HG02973 (cell line): ENCODE measurements around the gene PROS1.
"Not testable (repeated sequence)": the region's sequence is repeated elsewhere in the genome, so short reads cannot be mapped to it uniquely, and the experiment has no call there.

Source experiments
- ATAC-seq: cut with Tn5 transposase; IDR thresholded peaks from one replicate; pipeline ENCODE4 v1.9.1; 2021; ENCODE audit warnings: moderate library complexity; ENCODE audit not compliant: unreplicated experiment

The PROS1 gene

GRCh38 chr3:93969997-93970396, 3.7 kb downstream of the PROS1 start:
- ATAC-seq = no peak

GRCh38 chr3:93969443-93969842, 4.3 kb downstream of the PROS1 start:
- no peak for ATAC-seq

GRCh38 chr3:93965106-93965505, 8.6 kb downstream of the PROS1 start:
- not testable (repeated sequence) for ATAC-seq

GRCh38 chr3:93962798-93963197, 10.9 kb downstream of the PROS1 start:
- ATAC-seq = no peak

- ATAC-seq = no peak
Observed at GRCh38 chr3:93961489-93961888, 12.2 kb downstream of the PROS1 start.

GRCh38 chr3:93961026-93961425, 12.7 kb downstream of the PROS1 start:
- no peak for ATAC-seq

GRCh38 chr3:93949958-93950357, 23.7 kb downstream of the PROS1 start:
- ATAC-seq = not testable (repeated sequence)

- ATAC-seq = not testable (repeated sequence)
Observed at GRCh38 chr3:93937485-93937884, 36.2 kb downstream of the PROS1 start.

- ATAC-seq = no peak
Observed at GRCh38 chr3:93936549-93936948, 37.1 kb downstream of the PROS1 start.

GRCh38 chr3:93934366-93935046, 39.2 kb downstream of the PROS1 start:
- no peak for ATAC-seq

- ATAC-seq = no peak
Observed at GRCh38 chr3:93931597-93932229, 42.0 kb downstream of the PROS1 start.

GRCh38 chr3:93930041-93930440, 43.7 kb downstream of the PROS1 start:
- no peak for ATAC-seq

GRCh38 chr3:93926789-93927188, 46.9 kb downstream of the PROS1 start:
- no peak for ATAC-seq

GRCh38 chr3:93924491-93924890, 49.2 kb downstream of the PROS1 start:
- ATAC-seq = no peak

GRCh38 chr3:93923006-93923405, 50.7 kb downstream of the PROS1 start:
- ATAC-seq = no peak

GRCh38 chr3:93917546-93918029, 56.1 kb downstream of the PROS1 start:
- ATAC-seq = not testable (repeated sequence)

- ATAC-seq = not testable (repeated sequence)
Observed at GRCh38 chr3:93913623-93914022, 60.1 kb downstream of the PROS1 start.

GRCh38 chr3:93911206-93911605, 62.5 kb downstream of the PROS1 start:
- ATAC-seq = no peak

- no peak for ATAC-seq
Observed at GRCh38 chr3:93910097-93910496, 63.6 kb downstream of the PROS1 start.

- no peak for ATAC-seq
Observed at GRCh38 chr3:93907132-93907531, 66.6 kb downstream of the PROS1 start.

- no peak for ATAC-seq
Observed at GRCh38 chr3:93906245-93906644, 67.5 kb downstream of the PROS1 start.

GRCh38 chr3:93904568-93904967, 69.1 kb downstream of the PROS1 start:
- ATAC-seq = no peak
